GM18519 (cell line): Measurements from ENCODE around the gene UST.
"Not testable (repeated sequence)": the region's sequence is repeated elsewhere in the genome, so short reads cannot be mapped to it uniquely, and the experiment has no call there.

Experiments used
- ATAC-seq: cut with Tn5 transposase; IDR thresholded peaks from one replicate; pipeline ENCODE4 v1.9.1; 2021; ENCODE audit warnings: mild to moderate bottlenecking, moderate library complexity; ENCODE audit not compliant: unreplicated experiment, low FRiP score

The UST gene

GRCh38 chr6:148857798-148858390 is 111.1 kb downstream of the UST start:
- no peak for ATAC-seq

DNA sequence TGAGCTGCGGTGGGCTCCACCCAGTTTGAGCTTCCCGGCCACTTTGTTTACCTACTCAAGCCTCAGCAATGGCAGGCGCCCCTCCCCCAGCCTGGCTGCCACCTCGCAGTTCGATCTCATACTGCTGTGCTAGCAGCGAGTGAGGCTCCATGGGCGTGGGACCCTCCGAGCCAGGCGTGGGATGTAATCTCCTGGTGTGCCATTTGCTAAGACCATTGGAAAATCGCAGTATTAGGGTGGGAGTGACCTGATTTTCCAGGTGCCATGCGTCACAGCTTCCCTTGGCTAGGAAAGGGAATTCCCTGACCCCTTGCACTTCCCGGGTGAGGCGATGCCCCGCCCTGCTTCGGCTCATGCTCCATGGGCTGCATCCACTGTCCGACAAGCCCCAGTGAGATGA is 117.3 kb downstream of the UST start:
- not testable (repeated sequence) for ATAC-seq

DNA sequence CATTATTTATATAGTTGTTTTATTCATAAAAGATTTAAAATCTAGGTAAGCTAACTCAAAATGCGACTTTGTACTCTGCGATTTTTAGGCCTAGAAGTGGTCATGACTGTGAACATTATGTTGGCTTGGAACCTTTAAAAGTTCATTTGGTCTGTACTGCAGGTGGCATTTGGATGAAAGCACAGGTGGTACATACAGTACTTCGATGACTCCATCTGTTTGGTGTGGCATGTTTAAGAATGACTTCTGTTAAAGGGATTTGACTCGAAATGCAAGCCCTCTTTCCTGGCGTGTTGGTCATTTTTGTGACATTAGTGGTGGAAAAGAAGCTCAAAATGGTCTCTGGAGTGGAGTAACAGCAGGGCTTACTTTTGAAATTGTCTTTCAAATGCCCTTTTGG is 118.1 kb downstream of the UST start:
- no peak for ATAC-seq

DNA sequence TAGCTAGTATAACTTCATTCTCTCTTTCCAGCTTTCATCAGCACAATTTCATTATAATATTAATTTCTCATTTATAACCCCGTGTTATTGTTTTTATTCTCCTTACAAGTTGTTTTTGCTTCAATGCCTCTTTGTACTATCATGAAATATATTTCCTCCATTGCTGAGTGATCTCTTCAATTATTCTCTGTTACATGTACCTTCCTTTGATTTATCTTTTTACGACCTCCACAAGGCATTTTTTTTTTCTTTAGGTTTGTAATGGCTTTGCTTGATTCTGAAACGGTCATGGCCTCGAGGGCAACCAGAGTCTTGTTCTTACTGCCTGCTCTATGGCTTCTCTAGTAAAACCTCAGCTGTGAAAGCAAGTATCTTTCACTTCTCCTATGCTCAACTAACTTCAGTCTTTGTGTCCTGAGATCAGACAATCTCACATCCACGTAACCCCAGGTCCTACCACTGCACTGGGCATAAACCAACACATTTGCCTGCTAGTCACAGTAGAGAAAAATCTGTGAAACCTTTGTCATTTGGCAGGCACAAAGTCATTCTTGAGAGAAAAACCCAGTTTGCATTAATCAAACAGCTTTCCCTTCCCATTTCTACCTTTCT is 119.9 kb downstream of the UST start:
- ATAC-seq, result peak; percentile 100

DNA sequence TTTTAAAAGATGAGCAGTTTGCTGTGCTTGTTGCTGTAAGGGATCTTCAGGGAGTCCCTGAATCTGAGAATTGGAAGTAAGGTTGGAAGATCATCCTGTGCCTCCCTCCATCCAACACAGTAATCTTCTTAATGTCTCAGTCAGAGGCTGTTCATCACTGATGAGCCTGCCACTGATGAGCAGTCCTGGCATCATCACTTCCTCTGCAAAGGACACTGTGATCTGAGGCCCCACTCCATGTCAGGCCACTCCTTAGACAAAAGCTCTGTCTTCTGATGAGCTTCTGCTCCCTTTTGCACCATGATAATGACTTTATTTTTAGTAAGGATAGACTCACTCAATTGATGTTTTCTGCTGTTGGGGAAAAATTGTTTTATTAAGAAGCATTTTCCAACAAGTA is 121.0 kb downstream of the UST start:
- ATAC-seq, result no peak

DNA sequence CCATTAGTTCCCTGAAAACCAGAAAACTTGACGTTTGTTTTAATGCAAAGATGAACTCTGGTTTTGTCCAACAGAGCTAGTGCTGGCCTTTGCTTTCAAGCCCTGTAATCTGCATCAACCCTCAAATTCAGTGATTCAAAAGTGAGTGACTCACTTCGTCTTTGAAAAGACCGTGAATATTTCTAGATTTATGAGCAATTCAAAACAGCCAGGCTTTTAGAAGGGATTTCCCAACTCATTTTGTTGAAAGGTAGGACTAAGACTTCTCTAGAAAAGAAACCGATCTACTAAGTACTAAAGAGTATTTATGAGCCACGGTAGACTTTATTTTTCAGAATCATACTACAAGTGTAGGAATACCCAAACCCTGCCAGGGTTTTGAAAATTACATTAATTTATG is 121.5 kb downstream of the UST start:
- ATAC-seq, result no peak

GRCh38 chr6:148868901-148869300 is 122.1 kb downstream of the UST start:
- ATAC-seq, result no peak

- ATAC-seq, result no peak
These were observed 122.8 kb downstream of the UST start for GRCh38 chr6:148869585-148869984.

DNA sequence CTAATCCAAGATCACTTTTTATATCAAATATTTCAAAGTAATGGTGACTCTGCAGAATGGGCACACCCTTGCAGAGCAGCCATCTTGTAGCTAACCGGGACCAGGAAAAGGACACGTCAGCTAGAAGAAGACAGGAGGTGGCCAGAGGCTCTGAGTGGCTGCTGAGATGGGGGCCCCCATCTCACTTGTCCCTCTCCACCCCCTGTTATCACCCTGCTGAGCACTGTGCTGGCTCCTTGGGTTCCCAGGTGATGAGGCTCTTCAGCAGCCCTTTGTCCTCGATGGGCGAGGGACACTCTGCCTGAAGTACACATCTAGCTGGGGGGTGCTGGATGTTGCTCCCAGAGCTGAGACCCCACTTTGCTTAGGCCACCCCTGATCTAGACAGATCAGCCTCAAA is 126.3 kb downstream of the UST start:
- ATAC-seq, result no peak

GRCh38 chr6:148873868-148874267 is 127.0 kb downstream of the UST start:
- ATAC-seq, result no peak

- ATAC-seq, result no peak
These were observed 128.0 kb downstream of the UST start for GRCh38 chr6:148874698-148875293.

- ATAC-seq, result no peak
These were observed 131.9 kb downstream of the UST start for GRCh38 chr6:148878683-148879082.

DNA sequence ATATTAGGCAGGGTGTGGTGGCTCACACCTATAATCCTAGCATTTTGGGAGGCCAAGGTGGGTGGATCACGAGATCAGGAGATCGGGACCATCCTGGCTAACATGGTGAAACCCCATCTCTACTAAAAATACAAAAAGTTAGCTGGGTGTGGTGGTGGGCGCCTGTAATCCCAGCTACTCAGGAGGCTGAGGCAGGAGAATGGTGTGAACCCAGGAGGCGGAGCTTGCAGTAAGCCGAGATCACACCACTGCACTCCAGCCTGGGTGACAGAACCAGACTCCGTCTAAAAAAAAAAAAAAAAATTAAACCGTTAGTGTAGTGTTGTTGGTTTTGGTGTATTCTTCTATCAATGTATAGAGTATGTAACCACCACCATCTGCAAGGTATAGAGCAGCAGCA is 133.9 kb downstream of the UST start:
- not testable (repeated sequence) for ATAC-seq

- no peak for ATAC-seq
These were observed 134.9 kb downstream of the UST start for GRCh38 chr6:148881593-148882311.

- no peak for ATAC-seq
These were observed 136.4 kb downstream of the UST start for GRCh38 chr6:148883270-148883669.

DNA sequence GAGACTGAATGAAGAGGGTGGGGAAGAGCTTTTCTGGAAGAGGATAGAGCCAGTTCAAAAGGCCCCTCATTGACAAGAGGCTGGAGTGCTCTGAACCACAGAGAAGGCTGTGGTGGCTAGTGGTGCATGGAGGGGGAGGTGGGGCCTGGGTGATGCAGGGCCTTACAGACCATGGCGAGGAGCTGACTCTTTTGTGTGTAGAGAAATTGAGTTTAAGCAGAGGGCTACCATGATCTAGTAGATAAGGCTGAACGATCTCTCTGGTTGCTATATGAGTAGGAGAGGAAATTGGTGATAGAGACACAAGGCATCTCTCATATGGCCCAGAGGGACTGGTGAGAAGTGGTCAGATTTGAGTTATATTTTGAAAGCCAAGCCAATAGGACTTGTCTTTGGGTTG is 137.6 kb downstream of the UST start:
- peak; percentile 90 for ATAC-seq

- no peak for ATAC-seq
These were observed 138.5 kb downstream of the UST start for GRCh38 chr6:148885136-148885865.

DNA sequence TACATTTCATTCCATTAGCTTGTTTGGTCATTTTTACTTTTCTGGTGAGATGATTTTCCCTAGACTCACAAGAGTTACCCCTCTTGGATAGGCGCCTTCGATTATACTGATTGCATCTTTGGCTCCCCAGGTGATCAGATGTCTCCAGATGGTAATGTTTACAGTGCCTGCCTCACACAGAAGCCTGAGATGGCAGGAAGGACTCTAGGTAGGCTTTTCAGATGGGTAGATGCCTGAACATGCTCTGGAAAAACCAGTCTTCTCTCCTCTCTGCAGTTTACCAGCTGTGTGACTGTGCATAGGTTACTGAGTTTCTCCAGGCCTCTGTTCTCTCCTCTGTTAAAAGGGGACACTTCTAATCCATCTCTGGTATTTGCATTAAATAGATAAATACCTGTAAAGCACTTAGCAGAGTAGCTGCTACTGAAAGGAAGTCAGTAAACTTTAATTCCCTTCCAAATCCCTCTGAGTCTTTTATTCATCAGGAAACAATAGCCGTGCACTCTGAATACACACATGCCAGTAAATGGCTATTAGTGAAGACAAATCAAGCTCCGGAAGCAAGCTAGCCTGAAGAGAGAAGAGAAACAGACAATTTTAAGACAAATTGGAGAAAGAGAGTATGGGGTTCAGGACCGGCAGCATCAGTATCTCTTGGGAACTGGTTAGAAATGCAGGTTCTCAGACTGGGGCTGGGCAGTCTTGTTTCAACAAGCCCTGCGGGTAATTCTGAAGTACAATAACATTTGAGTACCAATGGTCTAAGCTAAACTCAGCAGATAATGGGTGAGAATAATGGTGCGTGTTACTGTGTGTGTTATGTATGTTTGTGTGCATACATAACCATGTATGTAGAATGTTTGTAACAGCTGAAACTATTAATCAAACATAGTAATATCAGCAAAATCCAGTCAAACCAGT is 139.4 kb downstream of the UST start:
- ATAC-seq, result no peak

- no peak for ATAC-seq
These were observed 140.4 kb downstream of the UST start for GRCh38 chr6:148887181-148887580.

GRCh38 chr6:148888856-148889255 is 142.0 kb downstream of the UST start:
- no peak for ATAC-seq
